Smooth muscle cell (in vitro differentiated cells): ENCODE data around the gene CHST3. TPM values are rescaled to one million over a fixed set of nuclear protein-coding genes. Genes with fewer than 3 reads are reported as not detected.

Experiments
- DNase-seq: peaks from one replicate; lab custom pipeline; 2025; ENCODE audit not compliant: unreplicated experiment; lab: John Stamatoyannopoulos, UW
- H2AFZ ChIP-seq: fragments of 200-600 bp; sonication (generic); 2 replicates; pipeline ENCODE4 v1.6.0; 2016; ENCODE audit warnings: antibody characterized with exemption, low read depth, mild to moderate bottlenecking
- H3F3A ChIP-seq: fragments of 200-600 bp; sonication (generic); 2 replicates; pipeline ENCODE4 v1.6.0; 2017; ENCODE audit warnings: antibody characterized with exemption, low read depth
- H3K27ac ChIP-seq: fragments of 200-600 bp; sonication (generic); 2 replicates; pipeline ENCODE4 v1.5.1; 2016; ENCODE audit warnings: low read depth, mild to moderate bottlenecking
- H3K27me3 ChIP-seq: fragments of 200-600 bp; sonication (generic); 2 replicates; pipeline ENCODE4 v1.6.1; 2016; ENCODE audit warnings: low read depth, mild to moderate bottlenecking
- H3K36me3 ChIP-seq: fragments of 200-600 bp; sonication (generic); 2 replicates; pipeline ENCODE4 v1.5.1; 2016; ENCODE audit warnings: low read depth
- H3K4me1 ChIP-seq: fragments of 200-600 bp; sonication (generic); 2 replicates; pipeline ENCODE4 v1.5.1; 2016; ENCODE audit warnings: low read depth
- H3K4me2 ChIP-seq: fragments of 200-600 bp; sonication (generic); 2 replicates; pipeline ENCODE4 v1.6.0; 2016; ENCODE audit warnings: mild to moderate bottlenecking
- H3K4me3 ChIP-seq: fragments of 200-600 bp; sonication (generic); 2 replicates; pipeline ENCODE4 v1.5.1; 2016; ENCODE audit warnings: mild to moderate bottlenecking
- H3K79me2 ChIP-seq: fragments of 200-600 bp; sonication (generic); 2 replicates; pipeline ENCODE4 v1.6.0; 2016; ENCODE audit warnings: low read depth, mild to moderate bottlenecking
- H3K9ac ChIP-seq: fragments of 200-600 bp; sonication (generic); 2 replicates; pipeline ENCODE4 v1.6.0; 2016; ENCODE audit warnings: low read depth
- H3K9me3 ChIP-seq: fragments of 200-600 bp; sonication (generic); replicated peaks from 2 replicates; pipeline ENCODE4 v1.5.1; 2016; ENCODE audit warnings: low read depth
- H4K20me1 ChIP-seq: fragments of 200-600 bp; sonication (generic); 2 replicates; pipeline ENCODE4 v1.6.0; 2016; ENCODE audit warnings: low read depth
- CTCF ChIP-seq: fragments of 200-600 bp; sonication (generic); IDR thresholded peaks from 2 replicates; pipeline ENCODE4 v1.5.1; 2017; ENCODE audit warnings: borderline replicate concordance, mild to moderate bottlenecking, antibody characterized with exemption; ENCODE audit not compliant: insufficient read depth, poor library complexity, severe bottlenecking
- WGBS: methylation state at CpG from one replicate; pipeline ENCODE4 v1.1.7; 2016; ENCODE audit warnings: low lambda C conversion rate; 5-methylcytosine and 5-hydroxymethylcytosine counted together
- polyA plus RNA-seq: library from polyadenylated mRNA; unstranded; fragments of >200 nt; fragmentation: Nextera tagmentation; extraction: Ambion mirVana; gene quantifications from 2 replicates; pipeline ENCODE4 v1.2.1, GENCODE V29; 2016
- total RNA-seq: library from RNA; depleted of rRNA; stranded (reverse); fragments of >200 nt; gene quantifications from 2 replicates; pipeline ENCODE4 v1.2.3, GENCODE V29; 2014

CHST3 gene
- total and polyA plus RNA-seq, 2 experiments from 2014 or later = 7.0 to 10.6 TPM

GRCh38 chr10:72061491-72061890 is 97.3 kb downstream of the CHST3 start:
- Histone ChIP-seq H3K9me3 (no peaks in the 10 kb centered on the region), H4K20me1 (no peaks in the 10 kb centered on the region), H3K4me2 (no peak overlapping the region), H3K36me3 (no peaks in the 10 kb centered on the region), H3K9ac (no peak overlapping the region), H3K4me3 (no peak overlapping the region), H3K27ac (no peak overlapping the region), H2AFZ (no peak overlapping the region), H3K79me2 (no peaks in the 10 kb centered on the region), H3F3A (no peaks in the 10 kb centered on the region), H3K27me3 (no peaks in the 10 kb centered on the region), H3K4me1 (no peaks in the 10 kb centered on the region)
- no peak for TF ChIP-seq CTCF
- WGBS = 70% methylated on average over 5 of the region's 5 CpGs
- DNase-seq = no peak

DNA sequence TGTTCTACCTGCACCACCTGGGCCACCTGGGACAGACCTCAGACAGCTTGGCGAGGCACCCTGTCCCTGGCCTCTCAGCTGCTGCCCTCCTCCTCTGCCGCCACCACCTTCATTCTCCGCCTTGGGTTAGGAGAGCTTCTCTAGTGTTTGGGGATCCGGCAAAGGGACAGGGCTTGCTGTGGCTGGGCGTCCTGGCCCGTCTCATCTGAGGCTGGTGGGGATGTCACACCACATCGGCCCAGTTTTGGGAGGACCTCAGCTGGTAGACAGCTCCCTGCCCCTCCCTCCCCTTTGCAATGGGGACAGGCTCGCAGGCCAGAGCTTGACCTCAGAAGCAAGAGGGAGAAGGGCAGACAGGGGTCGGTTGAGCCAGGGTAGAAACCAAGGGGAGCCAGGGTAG is 97.7 kb downstream of the CHST3 start:
- H4K20me1 ChIP-seq = no peaks in the 10 kb centered on the region
- H3K36me3 ChIP-seq = no peaks in the 10 kb centered on the region
- H3K9ac ChIP-seq = no peak overlapping the region
- no peak overlapping the region for H2AFZ ChIP-seq
- H3K9me3 ChIP-seq = no peaks in the 10 kb centered on the region
- no peaks in the 10 kb centered on the region for H3K4me1 ChIP-seq
- TF ChIP-seq CTCF = no peak
- DNase-seq = no peak
- no peaks in the 10 kb centered on the region for H3K79me2 ChIP-seq
- H3K27ac ChIP-seq = no peak overlapping the region
- no peak overlapping the region for H3K4me3 ChIP-seq
- 95% methylated on average over 9 of the region's 9 CpGs for WGBS
- H3K4me2 ChIP-seq = no peak overlapping the region
- no peaks in the 10 kb centered on the region for H3F3A ChIP-seq
- H3K27me3 ChIP-seq = no peaks in the 10 kb centered on the region

GRCh38 chr10:72062382-72062781 is 98.2 kb downstream of the CHST3 start:
- H4K20me1 ChIP-seq = no peaks in the 10 kb centered on the region
- no peaks in the 10 kb centered on the region for H3K4me1 ChIP-seq
- H3K4me3 ChIP-seq = no peak overlapping the region
- over 99% methylated on average over 10 of the region's 10 CpGs for WGBS
- H3K79me2 ChIP-seq = no peaks in the 10 kb centered on the region
- no peak overlapping the region for H3K27ac ChIP-seq
- no peak for DNase-seq
- H3K9me3 ChIP-seq = no peaks in the 10 kb centered on the region
- no peaks in the 10 kb centered on the region for H3F3A ChIP-seq
- H3K27me3 ChIP-seq = no peaks in the 10 kb centered on the region
- no peak for TF ChIP-seq CTCF
- no peak overlapping the region for H3K9ac ChIP-seq
- H3K36me3 ChIP-seq = no peaks in the 10 kb centered on the region
- H2AFZ ChIP-seq = no peak overlapping the region
- no peak overlapping the region for H3K4me2 ChIP-seq

Other genes with a start within 250 kb of the CHST3 start
- gene C10orf105, start 244.6 kb upstream of the CHST3 start, total RNA-seq = 0.09 TPM in 1 of 2 replicates, not detected in the other
- not detected in 2 replicates for gene C10orf105, start 244.6 kb upstream of the CHST3 start, polyA plus RNA-seq
- 0.58 and 3.6 TPM in 2 replicates for gene VSIR, start 190.9 kb upstream of the CHST3 start, total RNA-seq
- gene VSIR, start 190.9 kb upstream of the CHST3 start, polyA plus RNA-seq = 2.6 and 3.6 TPM in 2 replicates
- 282 and 328 TPM in 2 replicates for gene PSAP, start 113.1 kb upstream of the CHST3 start, total RNA-seq
- gene PSAP, start 113.1 kb upstream of the CHST3 start, polyA plus RNA-seq = 486 and 500 TPM in 2 replicates
- gene SPOCK2, start 124.2 kb downstream of the CHST3 start, total RNA-seq = 0.09 and 1.1 TPM in 2 replicates
- gene SPOCK2, start 124.2 kb downstream of the CHST3 start, polyA plus RNA-seq = 0.47 TPM in 1 of 2 replicates, not detected in the other